ENCODE data around the gene MARCOL.

Gene MARCOL, protein sequence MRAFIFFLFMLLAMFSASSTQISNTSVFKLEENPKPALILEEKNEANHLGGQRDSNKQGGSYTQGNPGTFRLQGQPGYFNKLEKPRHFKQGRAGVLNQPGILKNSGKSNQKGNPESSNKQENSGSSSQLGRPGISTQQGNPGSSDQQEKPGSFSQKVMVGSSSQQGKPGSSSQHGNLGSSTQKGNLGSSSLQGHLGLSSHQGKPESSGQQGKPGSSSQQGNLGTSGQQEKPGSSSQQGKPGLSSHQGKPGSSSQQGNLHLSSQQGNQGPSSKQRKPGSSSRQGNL

DNA sequence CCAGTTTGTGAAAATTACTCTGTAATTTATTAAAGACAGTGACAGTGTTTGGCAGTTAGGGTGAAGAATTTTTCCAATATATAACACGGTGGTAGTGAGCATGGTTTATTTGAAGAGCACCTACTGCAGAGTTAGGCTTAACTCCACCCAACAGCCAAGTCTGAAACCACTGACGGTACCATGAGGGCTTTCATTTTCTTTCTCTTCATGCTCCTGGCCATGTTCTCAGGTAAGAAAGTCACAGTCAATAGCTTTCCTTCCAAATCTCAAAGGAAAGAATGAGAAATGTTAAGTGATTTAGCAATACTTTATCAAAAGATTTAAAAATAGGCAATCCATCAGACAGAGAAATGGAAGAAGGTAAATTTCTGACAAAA lies at the start of gene MARCOL:
TSS of gene MARCOL (plus strand) at position 108 of the 377 bp plus-strand sequence. CDS start at position 181, 73 bp downstream.
- DNase-seq, result no peak

DNA sequence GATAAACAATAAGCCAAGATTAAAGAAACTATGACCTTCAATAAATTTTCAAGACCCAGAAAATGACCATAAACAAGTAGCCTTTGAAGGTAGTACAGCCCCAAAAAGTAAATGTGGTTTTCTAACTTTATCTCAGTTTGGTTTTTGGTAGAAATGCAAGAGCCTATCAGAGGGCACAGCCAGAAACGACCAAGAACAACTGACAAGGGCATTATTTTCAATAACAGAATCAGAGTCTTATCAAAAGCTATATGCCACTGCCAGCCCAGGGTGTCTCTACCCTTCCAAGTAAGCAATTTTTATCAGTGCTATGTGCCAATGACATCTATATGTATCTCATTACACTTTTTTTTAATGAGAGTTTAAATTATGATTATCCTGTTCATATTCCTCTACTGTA lies 47.3 kb upstream of the MARCOL start:
- DNase-seq, result no peak

DNA sequence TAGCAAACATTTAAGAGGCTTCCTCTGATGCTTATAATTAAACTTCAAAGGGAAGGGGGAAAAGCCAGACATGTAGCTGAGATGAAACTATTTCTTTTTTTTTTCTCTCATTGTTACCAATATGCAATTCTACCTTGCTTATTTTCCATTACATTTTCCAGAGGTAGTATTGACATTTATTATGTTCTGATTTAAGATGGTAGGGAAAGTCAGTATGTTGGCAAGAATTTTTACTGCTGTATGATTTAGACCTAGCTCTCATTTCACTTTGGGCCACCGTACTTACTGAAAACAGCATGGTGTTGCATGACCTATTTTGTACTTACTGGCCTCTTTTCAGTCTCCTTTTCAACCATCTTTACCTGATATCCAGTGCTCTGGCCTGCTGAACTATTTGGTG lies 45.1 kb upstream of the MARCOL start:
- DNase-seq, result no peak

DNA sequence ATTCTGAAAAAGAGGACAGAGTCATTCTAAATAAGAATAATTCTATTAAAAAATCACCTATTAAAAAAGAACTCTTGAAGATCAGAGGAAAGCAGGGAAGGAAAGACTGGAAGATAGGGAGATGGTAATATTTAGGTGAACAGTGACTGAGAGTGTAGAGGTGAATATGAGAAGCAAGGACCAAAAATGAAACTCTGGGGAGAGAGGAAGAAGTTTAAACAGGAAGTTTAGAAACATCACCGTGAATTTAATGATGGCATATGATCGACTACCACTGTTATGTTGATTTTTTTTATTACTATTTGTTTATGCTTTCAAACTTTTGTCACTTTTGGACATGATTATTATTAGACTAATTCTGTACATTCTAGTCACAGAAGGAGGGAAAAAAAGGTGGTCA lies 37.2 kb upstream of the MARCOL start:
- no peak for DNase-seq

DNA sequence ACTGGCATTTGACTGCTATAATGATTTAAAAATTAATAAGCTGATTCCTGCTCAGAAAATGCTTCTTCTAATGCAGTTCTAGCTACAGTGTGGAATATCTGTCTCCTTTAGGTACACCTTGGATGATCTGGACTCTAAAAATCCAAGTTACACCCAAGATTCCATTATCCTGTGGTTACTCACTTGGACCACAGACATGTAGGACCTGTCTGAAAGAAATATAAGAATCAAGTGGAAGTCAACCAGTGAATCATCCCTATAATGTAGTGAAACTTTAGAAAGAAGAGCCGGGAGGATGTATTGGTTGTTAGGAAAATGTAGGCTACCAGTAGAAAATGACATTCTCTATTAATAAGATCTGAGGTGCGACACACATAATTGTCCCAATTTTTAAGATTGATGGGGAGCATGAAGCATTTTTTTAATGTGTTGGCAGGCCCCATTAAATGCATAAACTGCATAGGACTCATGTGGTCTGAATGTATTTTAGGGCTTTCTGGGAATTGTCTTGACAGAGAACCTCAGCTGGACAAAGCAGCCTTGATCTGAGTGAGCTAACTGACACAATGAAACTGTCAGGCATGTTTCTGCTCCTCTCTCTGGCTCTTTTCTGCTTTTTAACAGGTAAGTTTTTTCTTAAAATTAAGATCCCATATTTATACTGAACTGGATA lies 35.7 kb upstream of the MARCOL start, which contains the start of gene SPINK6:
TSS of gene SPINK6 (plus strand) at position 512 of the 673 bp plus-strand sequence. CDS start at position 567, 55 bp downstream.
- DNase-seq, result no peak

DNA sequence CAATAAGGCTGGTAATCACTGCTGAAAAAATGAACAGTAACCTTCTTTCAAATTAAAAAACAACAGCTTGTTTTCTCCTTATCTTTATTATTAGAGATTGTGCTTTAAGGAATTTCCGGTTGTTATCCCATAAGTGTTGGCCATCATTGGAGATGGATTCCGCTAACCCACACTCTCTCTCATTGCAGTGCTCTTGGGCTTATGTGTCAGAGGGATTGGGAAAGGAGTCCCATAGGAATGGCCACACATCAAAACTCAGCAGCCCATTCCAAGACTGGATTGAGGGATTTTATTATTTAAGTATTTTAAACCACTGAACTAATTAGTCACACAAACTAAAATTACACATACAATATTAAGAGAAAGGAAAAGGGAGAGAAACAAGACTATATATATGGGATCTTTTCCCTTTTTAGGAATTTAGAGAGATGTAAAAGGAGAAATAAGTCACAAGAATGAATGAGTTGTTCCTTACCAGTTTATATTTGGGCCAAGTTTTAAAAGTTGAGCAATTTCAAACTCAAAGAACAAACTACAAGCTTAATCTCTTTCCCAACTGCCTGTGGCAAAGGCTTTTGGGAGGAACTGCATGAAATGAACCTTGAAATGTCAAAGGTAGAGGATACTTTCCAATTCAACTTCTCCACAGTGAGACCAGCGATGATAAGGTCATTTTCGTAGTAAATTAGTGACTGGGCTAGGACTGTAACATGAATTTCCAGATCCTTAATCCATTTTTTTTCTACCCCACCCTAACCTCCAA lies 33.1 kb upstream of the MARCOL start:
- no peak for DNase-seq

DNA sequence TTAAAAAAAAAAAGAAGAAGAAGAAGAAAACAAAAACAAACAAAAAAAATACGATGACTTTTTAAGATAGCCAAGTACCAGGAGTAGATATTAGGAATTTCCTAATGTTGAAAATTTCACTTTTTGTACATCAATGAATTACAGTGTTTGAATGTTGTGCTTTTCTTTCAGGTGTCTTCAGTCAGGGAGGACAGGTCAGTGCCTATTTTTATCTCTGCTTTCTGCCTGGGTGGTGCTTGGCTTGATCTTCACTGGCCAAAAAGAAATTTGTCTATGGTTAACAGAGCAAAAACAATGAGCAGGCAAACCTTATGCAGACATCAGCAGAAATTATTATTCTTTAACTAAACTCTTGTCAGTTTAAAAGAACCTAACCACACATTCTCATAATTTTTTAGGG lies 32.5 kb upstream of the MARCOL start:
- DNase-seq, result no peak

DNA sequence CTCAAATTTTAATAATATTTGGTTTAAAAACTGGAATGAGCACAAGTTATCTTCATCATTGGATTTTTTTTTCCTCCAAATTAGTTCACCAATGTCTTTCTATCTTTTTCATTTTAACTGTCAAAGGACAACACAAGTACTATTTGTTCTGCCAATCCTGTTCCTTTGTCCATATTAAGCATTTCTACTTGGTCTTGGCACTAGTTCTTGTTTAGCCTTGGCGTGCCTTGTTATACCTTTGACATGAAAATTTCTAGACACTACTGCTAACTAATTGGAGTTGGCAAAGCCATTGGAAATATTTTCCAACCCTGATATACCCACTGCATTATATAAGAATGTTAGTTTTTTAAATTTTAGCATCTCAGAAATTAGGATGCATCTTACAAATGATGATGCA lies 31.7 kb upstream of the MARCOL start:
- no peak for DNase-seq

DNA sequence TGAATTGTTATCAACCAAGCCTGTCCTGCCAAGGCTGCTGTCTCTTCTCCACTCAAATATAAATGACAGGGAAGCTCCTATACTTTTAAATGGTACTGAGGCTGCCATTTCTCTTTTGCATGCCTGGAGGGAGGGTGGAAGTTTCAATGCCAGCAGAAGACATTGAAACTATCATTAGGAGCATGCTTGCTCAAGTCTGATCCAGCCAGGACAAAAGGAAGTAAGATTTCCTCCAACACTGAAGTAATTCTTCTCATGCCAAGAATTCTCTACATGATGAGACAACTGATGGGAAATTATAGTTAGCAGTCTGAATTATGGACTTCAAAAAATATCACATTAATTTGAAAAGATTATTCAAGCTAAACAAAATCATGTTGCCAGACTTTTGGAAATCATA lies 30.1 kb upstream of the MARCOL start:
- no peak for DNase-seq

DNA sequence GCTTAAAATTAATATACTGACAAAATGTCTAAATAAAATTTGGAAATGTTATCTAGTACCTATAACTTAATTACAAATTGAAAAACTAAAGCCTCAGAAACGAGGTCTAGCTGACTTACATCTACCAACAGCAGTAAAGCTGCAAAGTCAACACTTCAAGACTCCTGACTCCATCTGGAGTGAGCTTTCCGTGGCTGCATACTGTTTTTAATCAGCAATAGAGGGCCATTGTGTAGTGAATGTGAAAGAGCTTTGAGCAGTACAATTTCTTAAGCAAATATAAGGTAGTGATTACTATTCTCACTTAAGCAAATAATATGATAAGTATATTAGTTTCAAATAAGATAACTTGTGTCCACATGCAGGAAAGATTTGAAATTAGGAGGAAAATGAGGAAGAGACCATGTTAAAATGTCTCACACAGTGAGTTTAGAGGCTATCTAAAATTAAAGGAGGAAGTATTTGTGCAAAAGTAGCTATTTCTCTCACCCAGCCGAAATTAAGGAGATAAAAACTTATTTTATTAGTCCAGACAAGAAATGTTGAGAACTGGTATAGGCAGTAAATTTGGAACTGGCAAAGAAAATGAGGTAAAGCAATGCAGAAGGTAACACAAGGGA lies 29.1 kb upstream of the MARCOL start:
- DNase-seq, result no peak

DNA sequence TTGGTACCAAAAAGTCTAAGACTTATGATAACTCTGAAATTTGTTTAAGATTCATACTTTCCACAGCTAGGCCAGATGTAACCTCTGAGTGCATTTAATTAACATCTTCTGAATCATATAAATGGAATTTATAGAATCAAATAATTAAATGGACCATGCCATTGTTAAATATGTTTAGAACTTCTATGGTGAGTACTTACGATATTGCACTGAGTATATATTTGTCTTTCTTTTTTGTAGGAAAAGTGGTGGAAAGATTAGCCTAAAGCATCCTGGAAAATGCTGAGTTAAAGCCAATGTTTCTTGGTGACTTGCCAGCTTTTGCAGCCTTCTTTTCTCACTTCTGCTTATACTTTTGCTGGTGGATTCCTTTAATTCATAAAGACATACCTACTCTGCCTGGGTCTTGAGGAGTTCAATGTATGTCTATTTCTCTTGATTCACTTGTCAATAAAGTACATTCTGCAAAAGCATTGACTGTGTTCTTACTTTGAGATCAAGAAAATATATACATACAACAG lies 23.6 kb upstream of the MARCOL start:
- no peak for DNase-seq

DNA sequence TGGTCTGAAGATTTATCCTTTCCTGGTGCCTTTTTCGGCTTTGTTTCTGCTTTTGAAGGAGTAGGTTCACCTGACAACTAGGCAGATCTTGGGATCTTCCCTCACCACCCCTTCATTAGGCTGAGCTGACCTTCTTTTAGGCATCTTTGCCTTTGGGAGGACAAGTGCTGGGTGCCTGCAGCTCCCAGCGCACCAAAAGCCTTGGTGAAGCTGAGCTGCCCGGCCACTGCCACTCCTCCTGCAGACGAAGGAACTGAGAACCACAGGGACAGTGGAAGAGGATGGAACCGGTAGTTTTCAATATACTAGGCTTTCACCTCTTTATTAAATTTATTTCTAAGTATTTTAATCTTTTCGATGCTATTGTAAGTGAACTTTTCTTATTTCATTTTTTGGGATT lies 16.8 kb upstream of the MARCOL start:
- no peak for DNase-seq

DNA sequence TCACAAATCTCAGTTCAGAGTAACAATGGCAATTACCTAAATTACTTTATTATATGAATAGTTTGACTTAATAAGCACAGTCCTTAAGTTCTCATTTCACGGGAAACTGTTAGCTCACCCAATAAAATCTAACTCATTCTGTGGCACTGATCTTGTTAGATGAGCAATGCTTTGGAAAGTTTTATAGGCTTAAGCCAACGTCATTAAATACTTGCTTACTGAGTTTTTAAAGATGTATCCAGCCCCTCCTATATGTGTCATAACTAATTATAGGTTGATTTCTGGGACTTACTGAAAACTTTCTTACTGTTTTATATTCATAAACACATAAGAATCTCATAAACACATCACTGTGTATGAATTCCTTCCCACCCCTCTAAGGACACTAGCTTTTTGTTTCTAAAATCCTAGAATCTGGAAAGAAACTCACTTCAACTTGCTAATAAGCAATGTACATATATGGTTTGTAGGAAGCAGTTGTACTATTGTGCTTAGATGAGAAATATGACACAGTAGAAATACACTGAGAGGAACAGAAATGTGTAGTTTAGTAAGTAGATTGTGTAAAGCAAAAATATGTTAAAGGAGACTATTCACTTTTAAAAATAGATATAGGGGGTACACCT lies 14.1 kb upstream of the MARCOL start:
- no peak for DNase-seq

DNA sequence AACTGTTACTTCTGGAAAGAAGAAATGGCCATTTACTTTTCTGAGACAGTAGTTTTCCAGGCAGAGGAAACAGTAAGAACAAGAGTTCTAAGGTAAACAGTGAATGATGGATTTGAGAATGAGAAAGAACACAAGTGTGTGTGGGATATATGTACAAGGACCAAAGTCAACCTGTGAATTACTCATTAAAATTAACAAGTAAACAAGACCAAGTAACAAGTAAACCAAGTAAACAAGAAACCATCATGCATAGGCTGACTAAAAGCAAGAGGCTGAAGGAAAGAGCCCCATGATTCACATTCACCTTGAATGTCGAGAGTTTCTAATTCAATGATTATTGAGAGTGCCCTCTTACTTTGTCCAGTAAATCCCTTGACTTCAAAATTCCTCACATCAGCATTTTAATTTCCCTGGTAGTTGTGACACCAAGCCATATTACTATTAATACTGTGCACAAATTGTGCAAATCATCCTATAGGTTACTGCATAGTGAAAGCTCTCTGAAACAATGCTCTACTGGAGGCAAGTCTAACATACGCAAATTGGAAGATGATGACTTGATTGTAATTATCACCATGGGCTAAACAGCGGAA lies 9.8 kb upstream of the MARCOL start:
- DNase-seq, result peak; percentile 19

DNA sequence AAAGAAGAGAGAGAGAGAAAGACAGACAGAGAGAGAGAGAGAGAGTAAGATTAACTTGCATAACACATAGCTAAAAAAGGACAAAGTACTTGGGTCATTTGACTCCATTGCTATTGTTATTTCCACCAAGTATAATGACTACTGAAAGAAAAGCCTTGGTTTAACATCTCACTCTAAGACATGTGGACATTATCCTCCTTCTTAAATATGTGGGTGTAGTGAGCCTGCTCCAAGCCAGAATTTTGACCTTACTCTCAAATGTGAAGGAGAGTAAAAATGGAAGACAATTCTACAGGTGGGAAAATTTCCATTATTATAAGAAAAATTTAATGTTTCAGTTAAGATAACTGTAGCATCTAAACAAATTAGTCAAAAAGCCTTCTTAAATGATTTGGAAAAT lies 8.5 kb upstream of the MARCOL start:
- no peak for DNase-seq

DNA sequence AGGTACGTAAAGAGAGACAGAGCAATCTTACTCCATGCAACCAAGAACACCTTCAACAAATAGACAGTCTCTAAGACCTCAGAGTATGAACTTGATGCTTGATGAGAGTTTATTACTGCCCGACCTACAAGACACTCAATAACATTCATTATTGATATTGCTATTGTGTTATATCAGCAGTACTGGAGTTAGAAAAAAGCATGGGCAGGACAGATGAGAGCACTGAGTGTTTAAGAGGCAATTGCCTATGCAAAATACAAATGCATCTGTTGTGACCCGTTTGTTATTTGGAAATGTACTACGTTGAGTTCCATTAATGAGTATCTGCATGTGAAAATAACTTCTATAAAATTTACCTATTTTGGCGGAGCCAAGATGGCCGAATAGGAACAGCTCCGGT lies 8.1 kb upstream of the MARCOL start:
- no peak for DNase-seq

DNA sequence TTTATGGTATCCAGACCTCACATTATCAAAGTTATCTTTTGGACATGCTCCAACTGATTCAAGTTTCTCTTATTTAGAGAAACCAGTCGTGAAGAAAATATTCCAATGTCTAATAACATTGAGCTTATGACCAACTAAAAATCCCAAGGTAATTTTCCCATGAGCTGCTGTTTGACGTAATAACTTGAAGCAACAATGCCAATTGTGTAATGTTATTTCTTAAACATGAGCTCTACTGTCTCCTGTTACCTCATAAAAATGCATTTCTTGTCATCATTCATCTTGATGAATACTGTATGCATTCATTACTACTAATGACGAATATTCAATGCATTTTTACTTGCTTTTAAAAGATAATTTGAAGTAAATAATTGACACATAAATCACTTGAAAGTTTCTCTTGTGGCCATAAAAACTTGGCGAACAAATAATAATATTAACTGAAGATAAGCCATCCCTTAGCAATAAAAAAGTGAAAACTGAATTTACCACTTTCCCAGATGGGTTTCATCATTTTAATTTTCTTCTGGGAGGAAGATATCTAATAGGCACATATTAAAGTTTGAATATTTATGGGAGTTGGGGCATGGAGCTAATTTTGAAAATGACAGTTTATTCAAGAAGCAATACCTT lies 424 bp upstream of the MARCOL start:
- DNase-seq, result no peak

DNA sequence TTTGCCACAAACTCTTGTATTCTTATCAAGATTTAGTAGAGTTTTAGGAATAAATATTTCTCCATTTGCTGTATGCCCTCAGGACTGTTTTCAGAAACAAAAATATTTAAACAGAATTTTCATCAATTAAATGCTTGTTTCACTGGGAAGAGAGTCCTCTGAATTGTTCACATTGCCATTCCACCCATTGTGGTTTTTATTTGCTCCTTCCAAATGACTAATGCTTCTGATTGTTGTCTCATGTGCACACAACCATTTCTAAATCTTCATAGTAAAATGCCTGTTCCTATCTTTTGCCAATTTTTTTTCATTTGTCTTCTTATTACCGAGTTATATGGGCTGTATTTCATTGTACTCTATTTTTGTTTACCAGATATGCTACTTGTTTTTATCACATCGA lies 10.6 kb downstream of the MARCOL start:
- DNase-seq, result no peak

DNA sequence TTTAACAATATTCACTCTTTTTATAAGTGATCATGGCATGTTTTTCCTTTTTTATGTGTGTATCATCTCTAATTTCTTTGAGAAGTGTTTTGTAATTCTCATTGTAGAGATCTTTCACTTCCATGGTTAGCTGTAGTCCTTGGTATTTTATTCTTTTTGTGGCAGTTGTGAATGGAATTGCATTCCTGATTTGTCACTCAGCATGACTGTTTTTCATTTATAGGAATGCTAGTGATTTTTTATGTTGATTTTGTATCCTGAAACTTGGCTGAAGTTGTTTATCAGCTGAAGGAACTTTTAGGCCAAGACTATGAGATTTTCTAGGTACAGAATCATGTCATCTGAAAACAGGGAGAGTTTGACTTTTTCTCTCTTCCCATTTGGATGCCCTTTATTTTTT lies 17.1 kb downstream of the MARCOL start:
- DNase-seq, result no peak

DNA sequence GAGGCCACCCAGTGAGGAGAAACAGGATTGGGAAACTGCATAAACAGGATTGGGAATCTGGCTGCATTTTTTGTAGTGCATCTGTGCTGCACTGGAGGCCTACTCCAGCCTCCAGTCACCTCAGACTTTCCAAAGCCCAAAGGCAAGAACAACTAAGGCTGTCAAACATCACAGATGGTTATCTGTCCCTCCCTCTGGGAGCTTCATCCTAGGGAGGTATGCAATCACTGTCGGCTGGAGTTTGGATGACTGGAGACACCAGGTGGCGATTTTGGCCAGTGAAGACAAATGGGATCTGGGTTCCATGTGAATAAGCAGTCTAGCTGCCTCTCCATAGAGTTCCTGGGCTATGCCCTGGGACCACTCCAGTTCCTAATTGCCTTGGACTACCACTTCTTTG lies 21.0 kb downstream of the MARCOL start:
- DNase-seq, result no peak

DNA sequence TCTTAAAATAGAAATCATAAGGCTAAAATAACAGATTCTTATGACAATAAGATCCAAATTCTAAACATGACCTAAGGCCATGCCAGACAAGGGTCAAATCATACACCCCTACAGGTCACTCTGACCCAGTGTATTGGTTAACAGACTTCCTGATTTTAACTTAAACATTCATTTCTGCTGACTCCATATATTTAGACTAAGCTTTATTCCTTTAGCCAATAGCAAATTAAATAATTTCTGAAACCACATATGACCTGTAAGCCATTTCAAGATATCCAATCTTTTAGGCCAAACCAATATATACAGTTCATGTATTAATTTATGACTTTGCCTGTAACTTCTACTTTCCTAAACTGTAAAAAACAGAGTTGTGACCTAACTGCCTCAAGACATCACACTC lies 22.9 kb downstream of the MARCOL start:
- no peak for DNase-seq

DNA sequence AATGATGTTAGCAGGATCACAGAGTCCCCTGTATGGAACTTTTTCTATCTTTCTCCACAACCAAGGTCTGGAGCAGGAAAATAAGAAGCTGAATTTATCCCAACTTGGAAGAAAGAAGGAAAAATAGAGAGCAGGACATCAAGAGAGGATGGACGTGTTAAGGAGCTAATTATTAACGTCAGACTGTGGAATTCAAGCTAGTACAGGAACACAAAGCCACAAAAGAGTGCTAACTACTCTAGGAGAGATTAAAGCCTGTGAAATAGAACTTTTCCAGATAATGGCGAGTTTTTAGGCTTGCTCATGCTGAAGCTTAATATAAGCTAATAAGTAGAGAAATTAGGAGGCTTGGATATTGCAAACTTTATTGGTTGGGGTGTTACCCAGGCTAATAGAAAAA lies 29.6 kb downstream of the MARCOL start:
- no peak for DNase-seq
